GM19043 (cell line): ENCODE results near the gene SDHA.
"Not testable (repeated sequence)": the region's sequence is repeated elsewhere in the genome, so short reads cannot be mapped to it uniquely, and the experiment has no call there.

Experiments used
- ATAC-seq: cut with Tn5 transposase; IDR thresholded peaks from one replicate; pipeline ENCODE4 v1.9.1; 2021; ENCODE audit warnings: low read depth; ENCODE audit not compliant: unreplicated experiment

SDHA gene

DNA sequence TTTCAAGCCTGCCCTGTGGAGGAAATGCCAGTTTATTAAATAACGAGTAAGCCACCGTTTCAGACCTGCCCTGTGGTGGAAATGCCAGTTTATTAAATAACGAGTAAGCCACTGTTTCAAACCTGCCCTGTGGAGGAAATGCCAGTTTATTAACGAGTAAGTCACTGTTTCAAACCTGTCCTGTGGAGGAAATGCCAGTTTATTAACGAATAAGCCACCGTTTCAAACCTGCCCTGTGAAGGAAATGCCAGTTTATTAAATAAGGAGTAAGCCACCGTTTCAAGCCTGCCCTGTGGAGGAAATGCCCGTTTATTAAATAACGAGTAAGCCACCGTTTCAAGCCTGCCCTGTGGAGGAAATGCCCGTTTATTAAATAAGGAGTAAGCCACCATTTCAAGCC lies 33.9 kb downstream of the SDHA start:
- not testable (repeated sequence) for ATAC-seq

DNA sequence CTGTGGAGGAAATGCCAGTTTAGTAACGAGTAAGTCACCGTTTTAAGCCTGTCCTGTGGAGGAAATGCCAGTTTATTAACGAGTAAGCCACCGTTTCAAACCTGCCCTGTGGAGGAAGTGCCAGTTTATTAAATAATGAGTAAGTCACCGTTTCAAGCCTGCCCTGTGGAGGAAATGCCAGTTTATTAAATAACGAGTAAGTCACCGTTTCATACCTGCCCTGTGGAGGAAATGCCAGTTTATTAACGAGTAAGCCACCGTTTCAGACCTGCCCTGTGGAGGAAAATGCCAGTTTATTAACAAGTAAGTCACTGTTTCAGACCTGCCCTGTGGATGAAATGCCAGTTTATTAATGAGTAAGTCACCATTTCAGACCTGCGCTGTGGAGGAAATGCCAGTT lies 34.4 kb downstream of the SDHA start:
- ATAC-seq: no peak

DNA sequence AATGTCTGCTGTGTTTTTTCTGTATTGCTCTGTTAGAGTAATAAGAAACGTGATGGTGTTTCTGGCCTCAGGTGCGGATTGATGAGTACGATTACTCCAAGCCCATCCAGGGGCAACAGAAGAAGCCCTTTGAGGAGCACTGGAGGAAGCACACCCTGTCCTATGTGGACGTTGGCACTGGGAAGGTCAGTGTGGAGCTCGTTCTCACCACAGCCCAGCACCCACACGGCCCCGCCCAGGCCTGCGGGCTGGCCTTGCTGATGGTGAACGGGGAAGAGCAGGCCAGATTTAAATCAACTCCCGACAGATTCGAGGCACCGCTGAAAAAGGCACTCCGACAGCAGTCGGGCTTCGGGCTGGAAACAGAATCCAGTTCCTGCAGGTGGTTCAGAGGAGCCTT lies 36.2 kb downstream of the SDHA start:
- ATAC-seq: not testable (repeated sequence)

DNA sequence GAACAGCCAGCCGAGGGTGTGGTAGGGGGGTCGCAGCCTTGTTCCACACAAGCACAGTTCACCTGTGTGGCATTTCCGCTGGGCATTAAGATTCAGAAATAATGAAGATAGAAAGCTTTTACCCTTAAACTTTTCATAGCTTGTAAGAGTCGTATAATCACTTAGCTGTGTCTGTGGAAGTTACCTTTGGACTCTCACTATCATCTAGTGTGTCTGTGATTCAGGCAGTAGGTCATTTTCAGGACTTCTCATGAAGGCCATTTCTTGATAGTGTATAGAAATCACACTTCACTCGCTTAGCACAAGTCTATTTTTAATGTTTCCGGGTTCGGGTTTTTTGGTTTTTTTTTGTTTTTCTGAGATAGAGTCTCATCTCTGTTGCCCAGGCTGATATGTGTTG lies 37.0 kb downstream of the SDHA start:
- not testable (repeated sequence) for ATAC-seq

DNA sequence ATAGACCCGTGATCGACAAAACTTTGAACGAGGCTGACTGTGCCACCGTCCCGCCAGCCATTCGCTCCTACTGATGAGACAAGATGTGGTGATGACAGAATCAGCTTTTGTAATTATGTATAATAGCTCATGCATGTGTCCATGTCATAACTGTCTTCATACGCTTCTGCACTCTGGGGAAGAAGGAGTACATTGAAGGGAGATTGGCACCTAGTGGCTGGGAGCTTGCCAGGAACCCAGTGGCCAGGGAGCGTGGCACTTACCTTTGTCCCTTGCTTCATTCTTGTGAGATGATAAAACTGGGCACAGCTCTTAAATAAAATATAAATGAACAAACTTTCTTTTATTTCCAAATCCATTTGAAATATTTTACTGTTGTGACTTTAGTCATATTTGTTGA lies 38.2 kb downstream of the SDHA start:
- not testable (repeated sequence) for ATAC-seq

DNA sequence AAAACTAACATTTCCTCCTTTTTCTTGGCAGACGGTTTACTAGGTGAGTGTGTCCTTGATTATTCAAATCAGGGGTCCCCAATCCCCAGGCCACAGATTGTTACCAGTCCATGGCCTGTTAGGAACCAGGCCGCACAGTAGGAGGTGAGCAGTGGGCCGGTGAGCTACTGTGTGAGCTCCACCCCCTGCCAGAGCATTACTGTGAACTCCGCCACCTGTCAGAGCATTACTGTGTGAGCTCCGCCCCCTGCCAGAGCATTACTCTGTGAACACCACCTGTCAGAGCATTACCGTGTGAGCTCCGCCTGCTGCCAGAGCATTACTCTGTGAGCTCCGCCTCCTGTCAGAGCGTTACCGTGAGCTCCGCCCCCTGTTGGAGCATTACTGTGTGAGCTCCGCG lies 39.0 kb downstream of the SDHA start:
- ATAC-seq: no peak

DNA sequence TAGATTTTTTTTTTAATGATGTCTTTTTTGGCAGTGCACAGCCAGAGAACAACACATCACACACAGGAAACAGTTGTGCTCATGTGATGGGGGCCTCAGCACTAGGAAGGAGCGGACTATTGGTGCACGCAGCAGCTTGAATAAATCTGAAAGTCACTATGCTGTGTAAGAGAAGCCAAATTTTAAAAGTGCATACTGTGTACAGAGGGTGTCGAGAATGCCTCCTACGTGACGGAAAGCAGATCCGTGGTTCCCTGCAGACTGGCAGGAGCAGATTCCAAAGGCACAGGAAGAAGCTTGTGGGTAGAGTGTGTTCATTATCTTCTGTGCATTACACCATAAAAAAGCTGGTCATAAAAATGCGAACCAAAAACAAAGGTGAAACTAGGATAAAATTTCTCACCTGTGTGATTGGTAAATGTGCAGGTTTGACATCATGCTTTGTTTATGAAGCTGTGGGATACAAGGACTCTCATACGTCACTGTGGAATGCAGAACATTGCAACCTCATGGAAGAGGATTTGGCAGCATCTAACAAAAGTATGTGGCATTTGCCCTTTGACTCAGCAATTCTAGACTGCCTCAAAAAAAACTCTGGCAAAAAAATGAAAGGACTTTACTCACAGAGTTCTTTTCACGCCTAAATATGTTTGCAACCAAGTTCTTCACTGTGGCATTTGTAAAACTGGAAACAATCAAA lies 45.3 kb downstream of the SDHA start:
- not testable (repeated sequence) for ATAC-seq

DNA sequence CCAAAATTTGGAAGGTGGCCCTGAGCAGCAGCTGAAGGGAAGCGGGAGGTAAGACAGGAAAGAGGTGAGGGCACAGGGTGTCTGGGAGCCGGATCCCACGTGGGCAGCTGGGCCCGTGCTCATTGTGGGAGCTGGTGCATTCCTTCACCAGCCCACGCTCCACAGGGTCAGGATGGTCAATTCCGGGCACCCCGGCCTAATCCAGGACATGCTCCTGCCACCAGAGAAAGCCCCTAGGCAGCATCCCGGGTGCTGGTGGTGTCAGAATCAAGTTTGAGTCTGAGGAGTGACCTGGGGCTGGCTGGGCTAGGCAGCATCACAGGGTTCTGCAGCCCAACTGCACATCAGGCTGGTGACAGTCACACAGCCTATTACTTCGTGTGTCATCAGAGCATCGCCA lies 46.2 kb downstream of the SDHA start:
- ATAC-seq: no peak

DNA sequence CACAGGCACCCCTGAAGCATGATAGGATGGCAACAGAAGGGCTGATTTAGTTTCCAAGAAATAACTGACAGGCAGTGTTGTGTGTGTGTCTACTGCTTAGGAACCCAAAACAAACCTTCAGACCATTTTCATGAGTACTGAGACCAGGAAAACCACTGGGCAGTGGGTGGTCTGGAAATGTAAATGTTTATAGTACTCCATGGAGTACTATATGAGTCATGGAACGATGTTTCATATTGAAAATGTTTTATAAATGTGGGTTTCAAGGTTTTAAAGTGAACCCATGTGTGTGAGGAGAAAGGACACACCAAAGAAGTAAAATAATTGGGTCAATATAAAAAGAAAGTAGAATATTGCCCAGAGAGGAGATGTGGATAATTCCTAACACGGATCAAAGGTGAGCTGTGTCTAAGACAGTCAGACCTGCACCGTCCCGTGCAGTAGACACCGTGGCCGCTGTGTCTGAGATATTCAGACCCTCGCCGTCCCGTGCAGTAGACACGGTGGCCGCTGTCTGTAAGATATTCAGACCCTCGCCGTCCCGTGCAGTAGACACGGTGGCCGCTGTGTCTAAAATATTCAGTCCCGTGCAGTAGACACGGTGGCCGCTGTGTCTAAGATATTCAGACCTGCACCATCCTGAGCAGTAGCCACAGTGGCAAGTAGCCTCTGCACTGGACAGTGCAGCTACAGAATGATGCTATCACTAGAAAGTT lies 48.3 kb downstream of the SDHA start:
- ATAC-seq: not testable (repeated sequence)

DNA sequence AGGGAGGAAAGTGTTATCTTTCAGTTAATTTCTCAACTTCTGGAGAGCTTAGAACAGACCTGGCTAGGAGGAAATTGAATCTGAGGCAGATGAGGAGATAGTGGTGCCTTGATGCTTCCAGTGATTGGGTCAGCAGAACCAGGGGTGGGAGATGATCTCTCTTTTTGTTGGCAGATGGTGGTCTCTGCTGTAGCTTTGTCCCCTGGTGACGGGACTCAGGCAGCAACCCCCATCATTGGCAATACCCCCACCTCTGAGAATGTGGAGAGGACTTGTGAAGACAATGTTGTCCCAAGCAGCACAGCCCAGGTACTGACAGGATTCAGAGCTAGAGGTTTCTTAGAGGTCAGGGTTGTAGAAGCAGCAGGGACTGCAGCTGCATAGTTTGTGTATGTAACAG lies 49.6 kb downstream of the SDHA start:
- no peak for ATAC-seq

DNA sequence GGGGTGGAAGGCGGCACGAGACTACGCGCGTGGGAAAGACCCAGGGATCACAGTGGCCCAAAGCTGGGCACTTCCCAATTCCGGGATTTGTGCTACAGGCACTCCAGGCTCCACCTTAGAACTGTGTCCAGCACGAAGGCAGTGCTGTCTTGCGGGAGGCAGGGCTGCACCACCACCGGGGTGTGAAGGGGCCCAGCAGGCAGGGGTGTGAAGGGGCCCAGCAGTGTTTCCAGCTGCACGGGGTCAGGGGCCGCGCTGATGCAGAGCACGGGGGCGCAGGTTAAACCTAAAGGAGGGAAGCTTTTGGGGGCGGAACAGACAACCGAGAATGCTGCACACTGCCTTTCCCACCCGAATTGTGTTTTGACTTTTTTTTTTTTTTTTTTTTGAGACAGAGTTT lies 52.2 kb downstream of the SDHA start:
- ATAC-seq: no peak

DNA sequence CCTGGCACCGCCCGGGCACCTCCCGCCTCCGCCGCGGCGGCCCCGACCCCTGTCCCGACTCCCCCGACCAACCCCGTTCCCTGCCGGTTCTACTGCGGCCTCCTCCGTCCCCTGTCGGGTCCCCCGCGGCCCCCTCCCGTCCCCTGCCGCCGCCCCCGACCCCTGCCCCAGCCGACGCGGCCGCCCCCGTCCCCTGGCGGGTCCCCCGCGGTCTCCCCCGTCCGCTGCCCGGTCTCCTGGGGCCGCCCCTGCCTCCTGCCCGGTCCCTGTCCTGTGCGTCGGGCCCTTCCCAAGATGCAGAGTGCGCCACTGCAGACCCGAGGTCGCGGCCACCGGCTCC lies 53.7 kb downstream of the SDHA start:
- not testable (repeated sequence) for ATAC-seq

DNA sequence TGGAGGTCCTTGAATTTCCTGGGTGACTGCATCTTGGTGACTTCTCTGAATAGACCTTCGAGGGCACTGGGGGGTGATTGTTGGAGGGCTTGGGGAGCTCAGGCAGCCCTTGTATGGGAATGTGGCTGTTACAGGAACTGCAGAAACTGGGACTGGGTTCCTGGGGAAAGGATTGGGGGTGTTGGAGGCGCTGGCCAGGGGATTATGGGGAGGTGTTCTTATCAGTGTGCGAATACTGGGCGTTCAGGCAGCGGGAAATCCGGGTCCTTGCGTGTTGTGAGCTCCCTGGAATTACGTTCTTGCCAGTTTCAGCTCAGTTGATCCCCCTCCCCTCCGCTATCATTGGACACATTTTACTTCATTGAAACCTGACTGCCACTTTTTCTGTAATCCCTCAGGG lies 55.0 kb downstream of the SDHA start:
- not testable (repeated sequence) for ATAC-seq

DNA sequence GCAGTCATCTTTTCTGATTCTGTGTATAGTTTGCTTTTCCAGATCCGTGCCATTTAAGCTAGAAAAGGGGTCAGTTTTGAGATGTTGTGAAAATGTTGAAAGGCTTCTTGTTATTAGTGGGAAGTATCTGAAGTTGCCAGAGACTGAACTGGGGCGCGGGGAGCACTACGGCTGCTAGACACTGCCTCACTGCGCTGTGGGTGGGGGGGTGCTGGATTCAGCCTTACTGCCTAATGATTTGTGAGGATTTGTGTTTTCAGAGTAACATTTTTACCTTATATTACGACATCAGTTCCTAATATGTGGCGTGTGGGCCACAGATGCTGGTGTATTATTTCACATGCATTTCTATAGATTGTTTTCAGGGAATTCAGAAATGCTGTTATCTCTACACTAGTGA lies 55.4 kb downstream of the SDHA start:
- not testable (repeated sequence) for ATAC-seq

DNA sequence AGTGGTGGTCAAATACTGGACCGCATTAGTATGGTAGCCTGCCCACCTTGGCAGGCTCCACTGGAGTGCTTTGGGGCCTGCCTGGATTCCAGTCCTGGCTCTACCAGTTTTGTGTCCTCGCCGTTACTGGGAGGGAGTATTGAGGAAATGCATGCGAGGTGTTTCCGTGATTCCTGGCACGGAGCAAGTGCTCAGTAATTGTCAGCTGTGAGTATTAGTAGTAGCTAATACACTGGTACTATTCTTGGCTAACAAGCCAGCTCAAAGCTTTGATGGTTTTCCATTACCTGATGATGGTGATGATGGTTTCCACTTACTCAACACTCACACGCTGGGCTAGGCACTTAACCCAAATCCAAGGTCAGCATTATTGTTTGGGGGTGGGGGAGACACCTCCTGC lies 56.2 kb downstream of the SDHA start:
- not testable (repeated sequence) for ATAC-seq

DNA sequence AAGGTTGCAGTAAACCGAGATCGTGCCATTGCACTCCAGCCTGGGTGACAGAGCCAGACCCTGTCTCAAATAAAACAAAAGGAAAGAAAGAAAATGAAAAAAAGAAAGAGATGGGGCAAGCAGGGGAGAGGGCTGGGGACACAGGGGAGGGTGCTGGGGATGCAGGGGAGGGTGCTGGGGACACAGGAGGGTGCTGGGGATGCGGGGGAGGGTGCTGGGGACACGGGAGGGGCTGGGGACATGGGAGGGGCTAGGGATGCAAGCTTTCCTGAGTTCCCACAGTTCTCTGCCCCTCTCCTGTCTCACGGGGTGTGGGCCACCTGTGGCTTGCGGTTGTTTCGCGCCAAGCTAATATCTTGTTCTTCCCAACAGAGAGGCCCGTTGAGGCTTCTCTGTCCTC lies 60.5 kb downstream of the SDHA start:
- no peak for ATAC-seq

DNA sequence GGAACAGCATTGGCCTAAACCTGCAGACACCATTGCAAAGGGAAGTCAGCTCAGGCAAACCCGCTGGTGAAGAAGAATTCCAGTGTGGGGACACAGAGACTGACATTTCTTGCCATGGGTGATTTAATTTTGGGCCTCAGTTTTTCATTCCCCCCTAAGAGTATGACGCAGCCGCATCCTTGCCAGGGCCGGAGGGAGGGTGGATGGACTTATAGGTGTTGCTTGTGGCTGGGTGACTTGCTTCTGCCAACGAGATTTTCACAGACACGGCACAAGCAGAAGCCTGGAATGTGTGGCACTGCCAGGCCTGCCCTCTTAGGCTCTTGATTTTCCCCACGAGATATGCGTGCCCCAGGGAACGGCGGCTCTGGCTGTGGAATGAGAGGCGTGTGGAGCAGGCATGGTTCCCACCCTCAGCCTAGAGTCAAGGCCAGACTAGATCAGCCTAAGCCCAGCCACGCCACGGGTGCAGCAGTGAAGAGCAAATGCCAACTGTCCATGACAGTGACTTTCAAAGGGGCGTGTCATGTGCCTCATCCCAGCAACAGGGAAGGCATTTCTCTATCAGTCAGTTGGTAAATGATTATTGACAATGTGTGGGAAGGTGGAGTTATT lies 61.0 kb downstream of the SDHA start:
- not testable (repeated sequence) for ATAC-seq

DNA sequence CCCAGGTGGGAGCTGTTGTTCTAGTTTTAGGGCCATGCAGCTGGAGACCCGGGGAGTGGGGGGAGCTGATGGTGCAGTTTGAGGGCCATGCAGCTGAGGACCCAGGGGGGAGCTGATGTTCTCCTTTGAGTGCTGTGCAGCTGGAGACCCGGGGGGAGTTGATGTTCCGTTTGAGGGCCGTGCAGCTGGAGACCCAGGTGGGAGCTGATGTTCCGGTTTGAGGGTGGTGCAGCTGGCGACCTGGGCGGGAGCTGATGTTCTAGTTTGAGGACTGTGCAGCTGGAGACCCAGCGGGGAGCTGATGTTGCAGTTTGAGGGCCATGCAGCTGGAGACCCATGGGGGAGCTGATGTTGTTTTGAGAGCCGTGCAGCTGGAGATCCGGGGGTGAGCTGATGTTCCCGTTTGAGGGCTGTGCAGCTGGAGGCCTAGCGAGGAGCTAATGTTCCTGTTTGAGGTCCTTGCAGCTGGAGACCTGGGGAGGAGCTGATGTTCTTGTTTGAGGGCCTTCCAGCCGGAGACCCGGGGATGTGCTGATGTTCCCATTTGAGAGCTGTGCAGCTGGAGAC lies 68.0 kb downstream of the SDHA start:
- no peak for ATAC-seq

DNA sequence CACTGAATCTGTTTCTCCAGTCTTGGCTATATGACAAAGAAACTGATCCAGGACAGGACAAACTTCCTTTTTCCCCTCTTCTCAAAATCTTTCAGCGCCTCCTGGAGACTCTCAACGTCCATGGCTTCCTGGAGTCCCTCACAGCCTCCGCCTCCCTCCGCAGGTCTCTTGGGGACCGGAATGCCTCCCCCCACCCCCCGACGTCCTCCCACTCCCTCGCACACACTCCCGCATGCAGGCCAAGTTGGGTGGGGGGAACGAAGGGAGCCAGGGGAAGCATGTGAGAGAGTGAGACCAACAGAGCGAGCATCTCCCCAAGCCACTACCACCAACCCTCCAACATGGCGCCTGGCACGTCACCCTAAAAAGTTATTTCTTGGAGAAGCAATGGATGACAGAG lies 72.1 kb downstream of the SDHA start:
- ATAC-seq: not testable (repeated sequence)

DNA sequence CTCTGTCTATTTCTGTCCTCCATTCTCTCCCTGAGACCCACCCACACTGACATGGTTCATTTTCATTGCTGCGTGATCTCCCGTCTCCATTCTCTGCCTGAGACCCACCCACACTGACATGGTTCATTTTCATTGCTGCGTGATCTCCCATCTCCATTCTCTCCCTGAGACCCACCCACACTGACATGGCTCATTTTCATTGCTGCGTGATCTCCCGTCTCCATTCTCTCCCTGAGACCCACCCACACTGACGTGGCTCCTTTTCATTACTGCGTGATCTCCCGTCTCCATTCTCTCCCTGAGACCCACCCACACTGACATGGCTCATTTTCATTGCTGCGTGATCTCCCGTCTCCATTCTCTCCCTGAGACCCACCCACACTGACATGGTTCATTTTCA lies 73.2 kb downstream of the SDHA start:
- ATAC-seq: not testable (repeated sequence)

DNA sequence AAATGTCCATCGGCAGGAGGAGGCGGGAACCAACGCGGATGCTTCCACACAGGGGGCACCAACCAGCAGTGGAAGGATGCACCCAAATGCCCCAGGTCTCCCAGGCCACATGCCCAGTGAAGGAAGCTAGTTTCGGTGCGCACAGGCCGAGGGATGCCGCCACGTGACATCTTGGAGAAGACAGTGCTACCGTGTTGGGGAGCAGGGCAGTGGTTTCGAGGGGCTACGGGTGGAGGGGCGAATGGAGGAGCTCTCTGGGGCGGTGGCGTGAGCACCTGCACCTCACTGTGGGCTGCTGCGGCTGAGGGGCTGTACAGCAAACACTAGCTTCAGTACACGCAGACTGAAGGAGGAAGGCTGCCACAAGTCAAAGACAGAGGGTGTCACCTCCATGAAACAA lies 76.7 kb downstream of the SDHA start:
- ATAC-seq: not testable (repeated sequence)

DNA sequence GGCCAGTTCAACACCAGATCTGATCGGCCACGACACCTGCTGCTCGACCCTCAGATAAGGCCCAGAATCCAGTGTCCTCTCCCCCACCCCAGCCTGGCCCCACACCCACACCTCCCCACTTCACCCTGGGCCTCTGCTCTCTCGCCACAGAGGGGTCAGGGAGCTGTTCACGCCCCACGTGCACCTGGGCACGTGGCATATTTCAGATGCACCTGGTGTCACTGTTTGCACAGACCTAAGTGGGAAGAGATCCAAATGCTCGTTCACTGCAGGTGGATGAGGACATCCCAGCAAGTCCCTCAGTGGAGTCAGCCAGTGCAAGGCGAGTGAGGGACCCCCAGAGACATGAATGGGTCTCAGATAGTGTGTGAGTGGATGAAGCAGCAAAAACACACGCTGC lies 78.1 kb downstream of the SDHA start:
- not testable (repeated sequence) for ATAC-seq
